Endothelial cell of umbilical vein (primary cell): ENCODE results near the gene CHL1. TPM values are rescaled to one million over a fixed set of nuclear protein-coding genes. Genes with fewer than 3 reads are reported as not detected.

Experiments
- BruUV-seq: library from RNA; stranded (reverse); fragments of 400-500 nt; replicated peaks from 2 replicates; lab custom pipeline; 2021; lab: Mats Ljungman, UMichigan
- CTCF ChIA-PET: fragments of 300-600, 350-600 bp; sonication (Branson Sonifier 250); formaldehyde crosslinking; loops from one replicate; lab custom pipeline; 2021; ENCODE audit warnings: antibody characterized with exemption, inconsistent platforms; lab: Charles Lee
- POLR2A ChIA-PET: fragments of 300-600, 350-600 bp; sonication (Branson Sonifier 250); formaldehyde crosslinking; loops from one replicate; lab custom pipeline; 2021; ENCODE audit warnings: antibody characterized with exemption, inconsistent platforms; lab: Charles Lee
- DNase-seq: peaks from one replicate; pipeline ENCODE4 v3.0.0-alpha.2; 2011; ENCODE audit warnings: low read depth, low spot score
- FAIRE-seq: peaks from 2 replicates; lab custom pipeline; 2011; peaks lifted over from hg19 to GRCh38; lab: Jason Lieb, UNC
- H2AFZ ChIP-seq: 2 replicates; pipeline ENCODE4 v1.6.0; 2012; ENCODE audit warnings: low read depth, low read length, control low read depth, inconsistent platforms
- H3K27ac ChIP-seq: 2 replicates; pipeline ENCODE4 v1.5.1; 2011; ENCODE audit warnings: low read depth, mild to moderate bottlenecking, control low read depth, low read length, moderate library complexity; ENCODE audit not compliant: insufficient read depth
- H3K27me3 ChIP-seq, 2 experiments: 2 replicates each; pipeline versions ENCODE4 v1.6.0 to v1.6.1; 2011; ENCODE audit warnings: low read length in 2 of 2, mixed read lengths in 1 of 2; ENCODE audit not compliant: control insufficient read depth in 2 of 2, insufficient read depth in 2 of 2
- H3K36me3 ChIP-seq, 2 experiments: 2 replicates in 1 of 2; 3 replicates in 1 of 2; pipeline ENCODE4 v1.5.1; 2011; ENCODE audit warnings: low read length in 2 of 2, mild to moderate bottlenecking in 1 of 2, moderate library complexity in 1 of 2; ENCODE audit not compliant: control insufficient read depth in 2 of 2, insufficient read depth in 2 of 2; ENCODE audit errors: extremely low read depth in 1 of 2
- H3K4me1 ChIP-seq: 3 replicates; pipeline ENCODE4 v1.5.1; 2011; ENCODE audit warnings: mild to moderate bottlenecking, low read length; ENCODE audit not compliant: control insufficient read depth, insufficient read depth; ENCODE audit errors: extremely low read depth
- H3K4me2 ChIP-seq: 2 replicates; pipeline ENCODE4 v1.6.1; 2011; ENCODE audit warnings: low read length, control low read depth, mixed read lengths; ENCODE audit not compliant: insufficient read depth
- H3K4me3 ChIP-seq, 3 experiments: fragments of 200-600 bp in 1 of 3; sonication (generic), shearing (Covaris generic) in 1 of 3; replicated peaks in 1 of 3; 2 replicates each; pipeline ENCODE4 v1.5.1; 2011 to 2016; ENCODE audit warnings: control low read depth in 3 of 3, low read length in 3 of 3, mild to moderate bottlenecking in 2 of 3, inconsistent platforms in 1 of 3, low read depth in 1 of 3, moderate library complexity in 1 of 3; ENCODE audit not compliant: insufficient read depth in 1 of 3
- H3K79me2 ChIP-seq: 2 replicates; pipeline ENCODE4 v1.6.0; 2012; ENCODE audit warnings: low read length, inconsistent platforms; ENCODE audit not compliant: control insufficient read depth, insufficient read depth
- H3K9ac ChIP-seq: replicated peaks from 2 replicates; pipeline ENCODE3; 2011; ENCODE audit warnings: low read length, control low read depth; ENCODE audit not compliant: insufficient read depth; ENCODE audit errors: extremely low read depth
- H3K9me1 ChIP-seq: replicated peaks from 3 replicates; pipeline ENCODE4 v1.6.0; 2011; ENCODE audit warnings: mild to moderate bottlenecking, low read length; ENCODE audit not compliant: control insufficient read depth, insufficient read depth; ENCODE audit errors: extremely low read depth
- H3K9me3 ChIP-seq: replicated peaks from 2 replicates; pipeline ENCODE4 v1.5.1; 2012; ENCODE audit warnings: low read length, inconsistent platforms; ENCODE audit not compliant: control insufficient read depth, insufficient read depth
- H4K20me1 ChIP-seq: replicated peaks from 2 replicates; pipeline ENCODE3; 2011; ENCODE audit warnings: mild to moderate bottlenecking, low read length; ENCODE audit not compliant: control insufficient read depth, insufficient read depth; ENCODE audit errors: extremely low read depth
- FOS ChIP-seq: IDR thresholded peaks from 2 replicates; pipeline ENCODE4 v1.6.1; 2011; ENCODE audit warnings: mild to moderate bottlenecking, low read length, moderate library complexity, borderline replicate concordance; ENCODE audit not compliant: insufficient read depth
- GATA2 ChIP-seq: IDR thresholded peaks from 2 replicates; pipeline ENCODE4 v1.7.0; 2011; ENCODE audit warnings: low read depth, mild to moderate bottlenecking, moderate library complexity, mixed read lengths, low read length; ENCODE audit not compliant: insufficient read length, insufficient read depth
- JUN ChIP-seq: IDR thresholded peaks from 2 replicates; pipeline ENCODE4 v1.6.1; 2011; ENCODE audit warnings: borderline replicate concordance, low read depth; ENCODE audit not compliant: insufficient read length, insufficient read depth
- MAX ChIP-seq: IDR thresholded peaks from 2 replicates; pipeline ENCODE4 v1.6.1; 2011; ENCODE audit not compliant: insufficient read depth, insufficient read length
- MYC ChIP-seq: IDR thresholded peaks from one replicate; pipeline ENCODE4 v1.6.1; 2011; ENCODE audit warnings: mild to moderate bottlenecking, low read depth, low read length
- dilution Hi-C: fragments of 300-500 bp; cut with MboI; formaldehyde crosslinking; loops from one replicate; pipeline ENCODE4 v1.15.0; 2019; ENCODE audit warnings: low sequenced_read_pairs; ENCODE audit not compliant: extremely low pct_ligation_motif_present
- intact Hi-C: fragments of 100-400 bp; cut with micrococcal nuclease; formaldehyde crosslinking; loops from one replicate; pipeline ENCODE4 v1.10.0; 2022
- polyA plus RNA-seq, 4 experiments: library from polyadenylated mRNA; depleted of rRNA in 3 of 4; stranded (reverse) in 3 of 4; unstranded in 1 of 4; fragments of >200 nt; gene quantifications; 2 replicates each; pipeline versions ENCODE4 v1.2.1 to v1.2.3, GENCODE V29; 2011 to 2012; ENCODE audit warnings: missing spikeins in 1 of 4
- total RNA-seq: library from RNA; stranded (reverse); gene quantifications from 2 replicates; pipeline ENCODE4 v1.2.3, GENCODE V29; 2021

CHL1 gene
- total and polyA plus RNA-seq, 2 donors (not counting 3 experiments of a cell fraction or from before 2014, with no cell fraction given) = not detected

GRCh38 chr3:184976-185375 is 11.6 kb upstream of the CHL1 start:
- H3K9me1 ChIP-seq = no peaks in the 10 kb centered on the region
- no peak overlapping the region for H3K9ac ChIP-seq
- H3K9me3 ChIP-seq = no peaks in the 10 kb centered on the region
- FAIRE-seq = no peak
- ChIA-PET CTCF (no interaction called here), POLR2A (no interaction called here)
- H4K20me1 ChIP-seq = no peaks in the 10 kb centered on the region
- TF ChIP-seq JUN (no peak), GATA2 (no peak), FOS (no peak)
- dilution Hi-C loops = no loop called here
- H3K79me2 ChIP-seq = no peaks in the 10 kb centered on the region
- no TSS peak for BruUV-seq
- no peak overlapping the region for H2AFZ ChIP-seq
- no peaks in the 10 kb centered on the region for H3K36me3 ChIP-seq
- intact Hi-C loops = no loop called here
- H3K4me1 ChIP-seq = no peaks in the 10 kb centered on the region
- no peak overlapping the region for H3K4me3 ChIP-seq
- DNase-seq = no peak
- H3K27me3 ChIP-seq = no peaks in the 10 kb centered on the region
- H3K27ac ChIP-seq = no peak overlapping the region
- no peak overlapping the region for H3K4me2 ChIP-seq

- no peaks in the 10 kb centered on the region for H3K9me3 ChIP-seq
- H3K9me1 ChIP-seq = no peaks in the 10 kb centered on the region
- dilution Hi-C loops (no loop called here), intact Hi-C loops (no loop called here)
- H3K79me2 ChIP-seq = no peaks in the 10 kb centered on the region
- H2AFZ ChIP-seq = no peak overlapping the region
- ChIA-PET POLR2A (no interaction called here), CTCF (no interaction called here)
- no peaks in the 10 kb centered on the region for H3K36me3 ChIP-seq
- no peak overlapping the region for H3K9ac ChIP-seq
- TF ChIP-seq MAX (no peak), GATA2 (no peak), FOS (no peak), MYC (no peak)
- no peaks in the 10 kb centered on the region for H3K4me1 ChIP-seq
- BruUV-seq = no TSS peak
- H3K4me2 ChIP-seq = no peak overlapping the region
- no peaks in the 10 kb centered on the region for H4K20me1 ChIP-seq
- H3K27ac ChIP-seq = no peak overlapping the region
- FAIRE-seq (no peak), DNase-seq (no peak)
- H3K27me3 ChIP-seq = no peaks in the 10 kb centered on the region
- no peak overlapping the region for H3K4me3 ChIP-seq
Observed at GRCh38 chr3:192215-192929, 4.2 kb upstream of the CHL1 start.
